NCI-H2196 treated with DMSO at 0.1 percent for 48 hours (cell line): ENCODE results near the gene VWCE.
"Not testable (repeated sequence)": the region's sequence is repeated elsewhere in the genome, so short reads cannot be mapped to it uniquely, and the experiment has no call there.

ENCODE experiments used
- DNase-seq: peaks from one replicate; lab custom pipeline; 2025; ENCODE audit not compliant: unreplicated experiment; lab: John Stamatoyannopoulos, UW

The VWCE gene

GRCh38 chr11:61218306-61218705 lies 76.8 kb downstream of the VWCE start:
- DNase-seq, result not testable (repeated sequence)

GRCh38 chr11:61213711-61214324 lies 81.3 kb downstream of the VWCE start:
- not testable (repeated sequence) for DNase-seq

GRCh38 chr11:61212202-61212601 lies 82.9 kb downstream of the VWCE start:
- DNase-seq, result not testable (repeated sequence)

- DNase-seq, result not testable (repeated sequence)
Measured at GRCh38 chr11:61211327-61211952, 83.7 kb downstream of the VWCE start.

GRCh38 chr11:61210629-61211028 lies 84.5 kb downstream of the VWCE start:
- DNase-seq, result not testable (repeated sequence)
